Rectal smooth muscle tissue (tissue), 1 donor: ENCODE measurements around the gene SCT.
A peak's percentile ranks its signal among the peaks of the same experiment; 100 is the strongest.

Experiments used
- H3K27ac ChIP-seq: one replicate; pipeline ENCODE4 v1.7.0; 2013; ENCODE audit warnings: low read depth, low read length, inconsistent platforms
- H3K27me3 ChIP-seq: one replicate; pipeline ENCODE4 v1.7.0; 2013; ENCODE audit warnings: low read length; ENCODE audit not compliant: control insufficient read depth, insufficient read depth
- H3K36me3 ChIP-seq: one replicate; pipeline ENCODE4 v1.7.0; 2013; ENCODE audit warnings: low read length; ENCODE audit not compliant: control insufficient read depth, insufficient read depth
- H3K4me1 ChIP-seq: one replicate; pipeline ENCODE4 v1.7.0; 2013; ENCODE audit warnings: low read length; ENCODE audit not compliant: control insufficient read depth, insufficient read depth
- H3K4me3 ChIP-seq: one replicate; pipeline ENCODE4 v1.7.0; 2013; ENCODE audit warnings: low read length
- H3K9ac ChIP-seq: one replicate; pipeline ENCODE4 v1.7.0; 2013; ENCODE audit warnings: low read length

Gene SCT

GRCh38 chr11:626475-627307, at the start of gene SCT:
Gene SCT, minus strand, starts transcription at chr11:627181. Its CDS starts 38 bp downstream, at chr11:627143.
- Histone ChIP-seq H3K36me3 (no peaks in the 10 kb centered on the region), H3K27me3 (no peaks in the 10 kb centered on the region), H3K4me3 (no peak within 1 kb of the TSS), H3K4me1 (no peaks in the 10 kb centered on the region), H3K9ac (no peak within 1 kb of the TSS), H3K27ac (no peak within 1 kb of the TSS)

GRCh38 chr11:674406-674805, 47.4 kb upstream of the SCT start:
- peaks cover 16% of the 10 kb centered on the region for H3K36me3 ChIP-seq
- H3K27me3 ChIP-seq: no peaks in the 10 kb centered on the region
- H3K4me1 ChIP-seq: no peaks in the 10 kb centered on the region
- H3K4me3 ChIP-seq: no peak overlapping the region
- H3K9ac ChIP-seq: no peak overlapping the region
- H3K27ac ChIP-seq: no peak overlapping the region

DNA sequence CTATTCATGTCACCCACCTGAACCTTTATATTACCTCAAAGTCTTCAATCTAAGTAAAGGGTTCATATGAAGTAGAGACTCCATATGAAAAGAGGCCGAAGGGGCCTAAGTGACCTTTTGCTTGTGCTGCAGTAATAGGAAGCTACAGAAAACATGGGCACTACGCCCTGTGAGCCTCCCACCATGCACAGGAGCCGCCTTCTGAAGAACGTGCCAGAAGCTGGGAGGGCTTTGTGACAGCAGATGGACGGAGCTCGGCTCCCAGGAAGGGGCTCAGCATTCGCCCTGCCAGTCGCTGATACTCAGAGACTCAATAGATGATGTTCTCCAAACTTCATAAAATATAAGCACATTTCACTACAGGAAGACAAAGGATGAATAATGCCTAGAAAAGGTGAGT, 46.9 kb upstream of the SCT start:
- Histone ChIP-seq H3K27me3 (no peaks in the 10 kb centered on the region), H3K9ac (no peak overlapping the region), H3K27ac (no peak overlapping the region), H3K4me1 (no peaks in the 10 kb centered on the region), H3K4me3 (no peak overlapping the region), H3K36me3 (peaks cover 14% of the 10 kb centered on the region)

GRCh38 chr11:665704-666281, 38.8 kb upstream of the SCT start:
- H3K4me1 ChIP-seq: peaks cover 11% of the 10 kb centered on the region
- no peak overlapping the region for H3K4me3 ChIP-seq
- peaks cover 2% of the 10 kb centered on the region for H3K36me3 ChIP-seq
- peak overlapping the region; percentile 68 for H3K27ac ChIP-seq
- no peak overlapping the region for H3K9ac ChIP-seq
- H3K27me3 ChIP-seq: no peaks in the 10 kb centered on the region

GRCh38 chr11:665062-665703, 38.2 kb upstream of the SCT start:
- H3K27ac ChIP-seq: peak overlapping the region; percentile 68

GRCh38 chr11:662689-663274, 35.8 kb upstream of the SCT start:
- Histone ChIP-seq H3K36me3 (peaks cover 5% of the 10 kb centered on the region), H3K27me3 (no peaks in the 10 kb centered on the region), H3K4me3 (no peak overlapping the region), H3K27ac (no peak overlapping the region), H3K4me1 (peaks cover 11% of the 10 kb centered on the region), H3K9ac (no peak overlapping the region)

More at GRCh38 chr11:665062-665703, 38.2 kb upstream of the SCT start:
- H3K9ac ChIP-seq: no peak overlapping the region
- no peak overlapping the region for H3K4me3 ChIP-seq
- H3K4me1 ChIP-seq: peaks cover 11% of the 10 kb centered on the region
- peaks cover 2% of the 10 kb centered on the region for H3K36me3 ChIP-seq
- H3K27me3 ChIP-seq: no peaks in the 10 kb centered on the region

GRCh38 chr11:660681-661444, 33.9 kb upstream of the SCT start:
- Histone ChIP-seq H3K4me1 (peaks cover 7% of the 10 kb centered on the region), H3K4me3 (no peak overlapping the region), H3K27me3 (no peaks in the 10 kb centered on the region), H3K9ac (no peak overlapping the region), H3K27ac (no peak overlapping the region), H3K36me3 (peaks cover 2% of the 10 kb centered on the region)

DNA sequence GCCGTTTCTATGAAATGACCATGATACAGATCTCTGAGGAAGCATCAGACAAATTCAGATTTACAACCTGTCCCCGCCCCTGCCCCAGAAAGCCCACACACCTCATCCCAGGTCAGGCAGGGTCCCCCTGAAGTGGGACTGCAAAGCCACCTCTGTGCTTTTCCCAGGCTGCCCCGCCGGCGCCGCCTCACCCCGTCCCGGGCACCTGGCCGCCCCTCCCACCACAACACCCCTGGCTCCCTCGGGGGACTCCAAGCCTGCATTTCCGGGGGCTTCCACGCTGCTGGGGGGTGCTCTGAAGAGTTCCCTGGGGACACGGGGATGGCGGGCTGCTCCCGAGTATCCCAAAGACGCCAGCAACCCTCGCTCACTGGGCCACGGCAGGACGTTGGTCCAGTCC, 33.3 kb upstream of the SCT start:
- peaks cover 1% of the 10 kb centered on the region for H3K4me1 ChIP-seq
- H3K27me3 ChIP-seq: no peaks in the 10 kb centered on the region
- H3K27ac ChIP-seq: no peak overlapping the region
- no peak overlapping the region for H3K4me3 ChIP-seq
- no peak overlapping the region for H3K9ac ChIP-seq
- peaks cover 2% of the 10 kb centered on the region for H3K36me3 ChIP-seq

DNA sequence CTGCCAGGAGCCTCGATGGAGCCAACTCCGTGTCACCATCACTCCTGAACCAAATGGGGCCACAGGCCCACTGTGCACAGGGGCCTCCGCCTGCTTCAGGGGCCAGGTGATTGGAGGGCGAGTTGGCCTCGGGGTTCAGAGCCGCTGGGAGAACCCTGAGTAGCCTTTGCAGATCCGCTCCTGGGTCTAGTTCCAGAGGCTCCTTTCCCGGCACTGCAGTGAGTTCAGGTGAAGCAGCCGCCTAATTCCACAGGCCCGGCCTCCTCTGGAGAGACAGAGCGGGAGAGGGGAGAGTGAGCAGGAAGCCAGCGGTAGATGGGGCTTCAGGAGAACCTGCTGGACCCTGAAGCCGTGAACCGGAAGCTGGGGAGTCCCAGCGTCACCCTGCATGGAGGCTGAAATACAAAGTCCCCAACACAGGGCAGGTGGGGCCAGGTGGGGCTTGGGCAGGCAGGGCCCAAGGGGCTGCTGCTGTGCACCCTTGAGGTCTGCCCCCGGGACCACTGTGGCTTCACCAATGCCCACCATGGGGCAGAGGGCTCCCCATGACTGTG, 32.6 kb upstream of the SCT start:
- H3K27me3 ChIP-seq: no peaks in the 10 kb centered on the region
- no peak overlapping the region for H3K4me3 ChIP-seq
- H3K36me3 ChIP-seq: peaks cover 2% of the 10 kb centered on the region
- H3K9ac ChIP-seq: no peak overlapping the region
- no peaks in the 10 kb centered on the region for H3K4me1 ChIP-seq
- no peak overlapping the region for H3K27ac ChIP-seq

DNA sequence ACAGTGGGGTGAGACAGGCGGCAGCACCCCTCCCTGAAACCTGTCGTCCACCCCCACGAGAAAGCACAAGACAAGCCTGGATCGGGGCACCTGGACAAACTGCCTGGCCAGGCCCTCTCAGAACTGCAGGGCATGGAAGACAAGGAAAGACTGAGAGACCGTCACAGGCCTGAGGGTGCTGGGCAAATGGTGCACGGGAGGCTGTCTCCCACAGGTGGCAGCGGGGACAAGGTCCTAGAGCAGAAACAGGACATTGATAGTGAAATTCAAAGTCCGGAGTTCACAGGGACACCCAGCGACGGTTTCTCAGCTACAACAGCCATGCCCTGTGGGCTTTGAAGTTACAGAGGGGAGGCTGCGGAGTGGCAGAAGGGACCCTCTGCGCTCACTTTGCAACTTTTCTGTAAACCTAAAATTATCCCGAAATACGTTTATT, 30.7 kb upstream of the SCT start:
- Histone ChIP-seq H3K4me1 (no peaks in the 10 kb centered on the region), H3K4me3 (no peak overlapping the region), H3K27me3 (no peaks in the 10 kb centered on the region), H3K27ac (no peak overlapping the region), H3K36me3 (peaks cover 8% of the 10 kb centered on the region), H3K9ac (no peak overlapping the region)

GRCh38 chr11:656866-657265, 29.9 kb upstream of the SCT start:
- no peak overlapping the region for H3K27ac ChIP-seq
- H3K4me1 ChIP-seq: no peaks in the 10 kb centered on the region
- H3K4me3 ChIP-seq: no peak overlapping the region
- no peaks in the 10 kb centered on the region for H3K27me3 ChIP-seq
- no peak overlapping the region for H3K9ac ChIP-seq
- peaks cover 8% of the 10 kb centered on the region for H3K36me3 ChIP-seq
